K562 (cell line): Measurements from ENCODE around the gene UBE2H. TPM values are rescaled to one million over a fixed set of nuclear protein-coding genes. Genes with fewer than 3 reads are reported as not detected.

Experiments used
- ETS2 ChIP-seq: IDR thresholded peaks from 2 replicates; pipeline ENCODE4 v1.6.1; 2016; ENCODE audit warnings: borderline replicate concordance, missing genetic modification characterization, mild to moderate bottlenecking, moderate library complexity, missing compliant biosample characterization; ENCODE audit not compliant: poor library complexity, severe bottlenecking
- FOXJ3 ChIP-seq: sonication (generic); formaldehyde crosslinking; IDR thresholded peaks from 2 replicates; pipeline ENCODE4 v1.4.0; 2020; ENCODE audit warnings: mild to moderate bottlenecking, missing genetic modification reagents
- KLF10 ChIP-seq: fragments of 250-450 bp; sonication (Bioruptor Pico); IDR thresholded peaks from 2 replicates; pipeline ENCODE4 v1.6.1; 2021; ENCODE audit warnings: matching md5 sums
- MCM3 ChIP-seq: fragments of 450-650 bp; IDR thresholded peaks from 2 replicates; pipeline ENCODE4 v1.6.1; 2016
- MGA ChIP-seq: fragments of 450-650 bp; IDR thresholded peaks from 2 replicates; pipeline ENCODE4 v1.6.1; 2016; ENCODE audit warnings: mild to moderate bottlenecking, moderate library complexity
- ZBTB49 ChIP-seq: sonication (generic); formaldehyde crosslinking; IDR thresholded peaks from 2 replicates; pipeline ENCODE4 v1.8.0; 2022; ENCODE audit warnings: missing genetic modification reagents, mild to moderate bottlenecking, borderline replicate concordance
- ZEB2 ChIP-seq: fragments of 450-650 bp; IDR thresholded peaks from 2 replicates; pipeline ENCODE4 v1.6.1; 2016
- ZNF518B ChIP-seq: fragments of 250-450 bp; sonication (Bioruptor Pico); IDR thresholded peaks from 2 replicates; pipeline ENCODE4 v1.5.0; 2021; ENCODE audit warnings: mild to moderate bottlenecking, moderate library complexity
- polyA plus RNA-seq, 8 experiments: library from polyadenylated mRNA; depleted of rRNA in 4 of 8; stranded (reverse) in 5 of 8; unstranded in 3 of 8; fragments of >200 nt; fragmentation: Nextera tagmentation in 2 of 8; fragmentation: Illumina TruSeq in 1 of 8; extraction: Ambion mirVana in 2 of 8; extraction: Trizol in 1 of 8; gene quantifications; 2 replicates each; pipeline versions ENCODE4 v1.2.1 to v1.2.3, GENCODE V29; 2011 to 2014; ENCODE audit warnings: inconsistent platforms in 1 of 8, missing spikeins in 1 of 8
- total RNA-seq, 7 experiments: library from RNA; depleted of rRNA in 6 of 7; stranded (reverse); fragments of >200 nt in 6 of 7; fragmentation: Illumina TruSeq in 2 of 7; extraction: Trizol in 2 of 7; gene quantifications; 2 replicates each; pipeline versions ENCODE4 v1.2.1 to v1.2.3, GENCODE V29; 2011 to 2021; ENCODE audit warnings: low replicate concordance in 1 of 7

Gene UBE2H
- total and polyA plus RNA-seq, 9 of the 15 experiments (the other 6 are each of a cell fraction or from before 2014, with no cell fraction given), result 6.3 to 33.0 (median 13.3) TPM

- TF ChIP-seq ZNF518B (CRISPR knock-in tag) (no peak), ZEB2 (no peak), MCM3 (no peak), KLF10 (CRISPR knock-in tag) (no peak), ZBTB49 (CRISPR knock-in tag) (no peak), FOXJ3 (CRISPR knock-in tag) (no peak), MGA (no peak), ETS2 (no peak)
Measured at GRCh38 chr7:129825209-129825970, 127.4 kb downstream of the UBE2H start (continued).
